ENCODE measurements around the gene SYNM.
A peak's percentile ranks its signal among the peaks of the same experiment; 100 is the strongest.
"Not testable (repeated sequence)": the region's sequence is repeated elsewhere in the genome, so short reads cannot be mapped to it uniquely, and the experiment has no call there.

Gene SYNM

GRCh38 chr15:99104788-99105513 is at the start of gene SYNM:
Gene SYNM, plus strand, starts transcription at chr15:99105080. Its CDS starts 120 bp downstream, at chr15:99105200.
- DNase-seq: peak in 51 of 56 donors; percentile 19 to 83 (median 64)

GRCh38 chr15:99055555-99056134 is 49.2 kb upstream of the SYNM start:
- no peak for DNase-seq

GRCh38 chr15:99057020-99057419 is 47.9 kb upstream of the SYNM start:
- no peak for DNase-seq

GRCh38 chr15:99057697-99058420 is 47.0 kb upstream of the SYNM start:
- DNase-seq: no peak

- no peak for DNase-seq
Measured at GRCh38 chr15:99058421-99058870, 46.4 kb upstream of the SYNM start.

GRCh38 chr15:99059010-99059981 is 45.6 kb upstream of the SYNM start:
- DNase-seq: peak in 42 of 56 donors; percentile 8 to 70 (median 44)

GRCh38 chr15:99060186-99060585 is 44.7 kb upstream of the SYNM start:
- DNase-seq: not testable (repeated sequence)

GRCh38 chr15:99062226-99062625 is 42.7 kb upstream of the SYNM start:
- DNase-seq: no peak

GRCh38 chr15:99068186-99068585 is 36.7 kb upstream of the SYNM start:
- DNase-seq: no peak

- no peak for DNase-seq
Measured at GRCh38 chr15:99070208-99070607, 34.7 kb upstream of the SYNM start.

- DNase-seq: no peak
Measured at GRCh38 chr15:99071091-99071680, 33.7 kb upstream of the SYNM start.

GRCh38 chr15:99073008-99073717 is 31.7 kb upstream of the SYNM start:
- DNase-seq: no peak

GRCh38 chr15:99074446-99074845 is 30.4 kb upstream of the SYNM start:
- no peak for DNase-seq

- DNase-seq: not testable (repeated sequence)
Measured at GRCh38 chr15:99075059-99075652, 29.7 kb upstream of the SYNM start.

GRCh38 chr15:99076109-99076508 is 28.8 kb upstream of the SYNM start:
- no peak for DNase-seq

- DNase-seq: peak in 34 of 56 donors; percentile 4 to 54 (median 22)
Measured at GRCh38 chr15:99076555-99077308, 28.1 kb upstream of the SYNM start.

GRCh38 chr15:99082798-99083197 is 22.1 kb upstream of the SYNM start:
- no peak for DNase-seq

GRCh38 chr15:99084965-99085364 is 19.9 kb upstream of the SYNM start:
- no peak for DNase-seq

Data from amygdala (tissue), 56 donors.